K562 (cell line): Measurements from ENCODE around the gene STX1B. TPM values are rescaled to one million over a fixed set of nuclear protein-coding genes. Genes with fewer than 3 reads are reported as not detected.

ENCODE experiments used
- ERF ChIP-seq: fragments of 450-650 bp; formaldehyde crosslinking; IDR thresholded peaks from 2 replicates; pipeline ENCODE4 v1.4.0; 2020; ENCODE audit warnings: mild to moderate bottlenecking, mixed read lengths
- FOXP1 ChIP-seq: sonication (generic); formaldehyde crosslinking; IDR thresholded peaks from 2 replicates; pipeline ENCODE4 v1.8.0; 2022; ENCODE audit warnings: mild to moderate bottlenecking, missing genetic modification reagents
- HNRNPLL ChIP-seq: fragments of 200-400 bp; formaldehyde crosslinking; IDR thresholded peaks from 2 replicates; pipeline ENCODE4 v1.6.1; 2017; ENCODE audit warnings: low read length, low read depth, mild to moderate bottlenecking; ENCODE audit not compliant: poor library complexity, severe bottlenecking
- KLF1 ChIP-seq: fragments of 450-650 bp; IDR thresholded peaks from 2 replicates; pipeline ENCODE4 v1.6.1; 2016; ENCODE audit warnings: missing genetic modification characterization, missing compliant biosample characterization
- NFIC ChIP-seq: fragments of 450-650 bp; IDR thresholded peaks from 2 replicates; pipeline ENCODE4 v1.6.1; 2017; ENCODE audit warnings: mild to moderate bottlenecking, inconsistent platforms
- PHF20 ChIP-seq: fragments of 450-650 bp; IDR thresholded peaks from 2 replicates; pipeline ENCODE4 v1.6.1; 2018; ENCODE audit not compliant: partially characterized antibody
- RCOR1 ChIP-seq, 2 experiments: IDR thresholded peaks; 2 replicates each; pipeline ENCODE4 v1.6.1; 2012; ENCODE audit warnings: low read depth in 2 of 2, low read length in 2 of 2, borderline replicate concordance in 1 of 2, improper control_type of control experiment in 1 of 2
- WHSC1 ChIP-seq: IDR thresholded peaks from one replicate; pipeline ENCODE4 v1.6.1; 2012; ENCODE audit warnings: low read length, control low read depth, inconsistent platforms
- ZNF311 ChIP-seq: fragments of 250-450 bp; sonication (Bioruptor Pico); IDR thresholded peaks from 2 replicates; pipeline ENCODE4 v1.4.0; 2020; ENCODE audit warnings: mild to moderate bottlenecking, moderate library complexity
- polyA plus RNA-seq, 8 experiments: library from polyadenylated mRNA; depleted of rRNA in 4 of 8; stranded (reverse) in 5 of 8; unstranded in 3 of 8; fragments of >200 nt; fragmentation: Nextera tagmentation in 2 of 8; fragmentation: Illumina TruSeq in 1 of 8; extraction: Ambion mirVana in 2 of 8; extraction: Trizol in 1 of 8; gene quantifications; 2 replicates each; pipeline versions ENCODE4 v1.2.1 to v1.2.3, GENCODE V29; 2011 to 2014; ENCODE audit warnings: inconsistent platforms in 1 of 8, missing spikeins in 1 of 8
- total RNA-seq, 7 experiments: library from RNA; depleted of rRNA in 6 of 7; stranded (reverse); fragments of >200 nt in 6 of 7; fragmentation: Illumina TruSeq in 2 of 7; extraction: Trizol in 2 of 7; gene quantifications; 2 replicates each; pipeline versions ENCODE4 v1.2.1 to v1.2.3, GENCODE V29; 2011 to 2021; ENCODE audit warnings: low replicate concordance in 1 of 7
- TF ChIP-seq, protein P1 (sequence below), 2 experiments: fragments of 450-650 bp; formaldehyde crosslinking in 1 of 2; IDR thresholded peaks; 2 replicates each; pipeline versions ENCODE4 v1.4.0 to v1.6.1; 2014 to 2020; ENCODE audit warnings: mild to moderate bottlenecking in 2 of 2, borderline replicate concordance in 1 of 2, low read depth in 1 of 2
- TF ChIP-seq, protein P2 (sequence below): sonication (generic); formaldehyde crosslinking; IDR thresholded peaks from 2 replicates; pipeline ENCODE4 v1.8.1; 2023; ENCODE audit warnings: mild to moderate bottlenecking, missing genetic modification reagents
- TF ChIP-seq, protein P3 (sequence below): fragments of 250-450 bp; sonication (Bioruptor Pico); IDR thresholded peaks from 2 replicates; pipeline ENCODE4 v1.5.0; 2021
- TF ChIP-seq, protein P4 (sequence below): sonication (generic); formaldehyde crosslinking; IDR thresholded peaks from 2 replicates; pipeline ENCODE4 v1.8.0; 2022; ENCODE audit warnings: mild to moderate bottlenecking, missing genetic modification reagents

The STX1B gene
- total and polyA plus RNA-seq, 9 of the 15 experiments (the other 6 are each of a cell fraction or from before 2014, with no cell fraction given) = 0.07 to 2.5 (median 0.86) TPM

DNA sequence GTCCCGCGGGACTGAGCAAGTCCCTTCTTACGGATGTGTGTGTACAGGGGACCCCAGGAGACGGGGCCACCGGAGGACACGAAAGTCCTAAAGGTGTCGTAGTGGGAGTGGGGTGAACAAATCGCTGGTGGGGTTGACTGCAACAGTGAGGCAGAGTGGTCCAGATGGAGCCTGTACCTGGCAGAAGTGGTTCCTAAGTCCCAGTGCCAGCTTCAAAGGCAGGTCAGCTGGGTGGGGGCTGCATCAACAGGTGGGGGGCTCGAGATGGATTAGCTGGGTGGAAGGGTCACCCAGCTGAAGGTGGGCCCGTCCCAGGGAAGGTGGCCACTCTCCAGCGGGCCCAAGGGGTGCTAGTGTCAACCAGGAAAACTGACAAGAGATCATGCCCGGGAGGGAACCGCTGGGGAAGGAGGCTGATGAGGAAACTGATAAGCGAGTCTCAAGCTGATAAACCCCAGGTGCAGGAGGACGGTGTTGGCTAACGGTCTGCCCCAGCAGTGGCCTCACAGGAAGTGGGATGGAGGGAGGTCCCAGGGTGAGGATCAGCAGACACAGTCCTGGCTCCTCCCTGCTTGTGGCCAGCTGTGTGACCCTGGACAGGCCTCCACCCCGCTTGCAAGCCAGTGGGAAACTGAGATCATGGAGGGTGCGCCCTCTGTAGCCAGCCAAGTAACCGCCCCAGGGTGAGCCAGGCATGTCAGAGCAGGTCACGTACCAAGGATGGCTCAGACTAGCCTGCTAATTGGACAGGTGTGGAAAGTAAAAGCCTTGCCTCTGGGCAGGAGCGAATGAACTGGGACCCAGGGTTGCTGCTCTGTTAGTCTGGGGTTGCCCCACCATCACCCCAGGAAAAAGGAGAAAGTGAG, 60.6 kb downstream of the STX1B start (continued):
- TF ChIP-seq, protein P1, sequence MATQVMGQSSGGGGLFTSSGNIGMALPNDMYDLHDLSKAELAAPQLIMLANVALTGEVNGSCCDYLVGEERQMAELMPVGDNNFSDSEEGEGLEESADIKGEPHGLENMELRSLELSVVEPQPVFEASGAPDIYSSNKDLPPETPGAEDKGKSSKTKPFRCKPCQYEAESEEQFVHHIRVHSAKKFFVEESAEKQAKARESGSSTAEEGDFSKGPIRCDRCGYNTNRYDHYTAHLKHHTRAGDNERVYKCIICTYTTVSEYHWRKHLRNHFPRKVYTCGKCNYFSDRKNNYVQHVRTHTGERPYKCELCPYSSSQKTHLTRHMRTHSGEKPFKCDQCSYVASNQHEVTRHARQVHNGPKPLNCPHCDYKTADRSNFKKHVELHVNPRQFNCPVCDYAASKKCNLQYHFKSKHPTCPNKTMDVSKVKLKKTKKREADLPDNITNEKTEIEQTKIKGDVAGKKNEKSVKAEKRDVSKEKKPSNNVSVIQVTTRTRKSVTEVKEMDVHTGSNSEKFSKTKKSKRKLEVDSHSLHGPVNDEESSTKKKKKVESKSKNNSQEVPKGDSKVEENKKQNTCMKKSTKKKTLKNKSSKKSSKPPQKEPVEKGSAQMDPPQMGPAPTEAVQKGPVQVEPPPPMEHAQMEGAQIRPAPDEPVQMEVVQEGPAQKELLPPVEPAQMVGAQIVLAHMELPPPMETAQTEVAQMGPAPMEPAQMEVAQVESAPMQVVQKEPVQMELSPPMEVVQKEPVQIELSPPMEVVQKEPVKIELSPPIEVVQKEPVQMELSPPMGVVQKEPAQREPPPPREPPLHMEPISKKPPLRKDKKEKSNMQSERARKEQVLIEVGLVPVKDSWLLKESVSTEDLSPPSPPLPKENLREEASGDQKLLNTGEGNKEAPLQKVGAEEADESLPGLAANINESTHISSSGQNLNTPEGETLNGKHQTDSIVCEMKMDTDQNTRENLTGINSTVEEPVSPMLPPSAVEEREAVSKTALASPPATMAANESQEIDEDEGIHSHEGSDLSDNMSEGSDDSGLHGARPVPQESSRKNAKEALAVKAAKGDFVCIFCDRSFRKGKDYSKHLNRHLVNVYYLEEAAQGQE (IDR thresholded peaks at IDR 0.05; ENCODE audit: borderline replicate concordance) = peak; percentile 34; the same call in 1 of the 2 replicates
- TF ChIP-seq, protein P1 (CRISPR knock-in tag; IDR thresholded peaks at IDR 0.05; ENCODE audit: low read depth) = no peak
- TF ChIP-seq HNRNPLL = no peak
- peak in 1 of 2 experiments; percentile 94; a peak in 3 of 4 replicates for TF ChIP-seq RCOR1 (IDR thresholded peaks at IDR 0.05; ENCODE audit: borderline replicate concordance in 1 of 2, low read depth in 2 of 2, low read length in 2 of 2)
- no peak for TF ChIP-seq KLF1 (tag)
- TF ChIP-seq NFIC = peak; percentile 64; the same call in 1 of the 2 replicates
- TF ChIP-seq WHSC1 = no peak
- no peak for TF ChIP-seq FOXP1 (CRISPR knock-in tag)
- TF ChIP-seq, protein P2, sequence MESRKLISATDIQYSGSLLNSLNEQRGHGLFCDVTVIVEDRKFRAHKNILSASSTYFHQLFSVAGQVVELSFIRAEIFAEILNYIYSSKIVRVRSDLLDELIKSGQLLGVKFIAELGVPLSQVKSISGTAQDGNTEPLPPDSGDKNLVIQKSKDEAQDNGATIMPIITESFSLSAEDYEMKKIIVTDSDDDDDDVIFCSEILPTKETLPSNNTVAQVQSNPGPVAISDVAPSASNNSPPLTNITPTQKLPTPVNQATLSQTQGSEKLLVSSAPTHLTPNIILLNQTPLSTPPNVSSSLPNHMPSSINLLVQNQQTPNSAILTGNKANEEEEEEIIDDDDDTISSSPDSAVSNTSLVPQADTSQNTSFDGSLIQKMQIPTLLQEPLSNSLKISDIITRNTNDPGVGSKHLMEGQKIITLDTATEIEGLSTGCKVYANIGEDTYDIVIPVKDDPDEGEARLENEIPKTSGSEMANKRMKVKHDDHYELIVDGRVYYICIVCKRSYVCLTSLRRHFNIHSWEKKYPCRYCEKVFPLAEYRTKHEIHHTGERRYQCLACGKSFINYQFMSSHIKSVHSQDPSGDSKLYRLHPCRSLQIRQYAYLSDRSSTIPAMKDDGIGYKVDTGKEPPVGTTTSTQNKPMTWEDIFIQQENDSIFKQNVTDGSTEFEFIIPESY = no peak
- no peak for TF ChIP-seq ZNF311 (CRISPR knock-in tag)
- no peak; the same call in 1 of the 2 replicates for TF ChIP-seq ERF
- TF ChIP-seq, protein P3, sequence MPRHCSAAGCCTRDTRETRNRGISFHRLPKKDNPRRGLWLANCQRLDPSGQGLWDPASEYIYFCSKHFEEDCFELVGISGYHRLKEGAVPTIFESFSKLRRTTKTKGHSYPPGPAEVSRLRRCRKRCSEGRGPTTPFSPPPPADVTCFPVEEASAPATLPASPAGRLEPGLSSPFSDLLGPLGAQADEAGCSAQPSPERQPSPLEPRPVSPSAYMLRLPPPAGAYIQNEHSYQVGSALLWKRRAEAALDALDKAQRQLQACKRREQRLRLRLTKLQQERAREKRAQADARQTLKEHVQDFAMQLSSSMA (CRISPR knock-in tag) = peak; percentile 42; the same call in 1 of the 2 replicates
- no peak for TF ChIP-seq PHF20
- TF ChIP-seq, protein P4, sequence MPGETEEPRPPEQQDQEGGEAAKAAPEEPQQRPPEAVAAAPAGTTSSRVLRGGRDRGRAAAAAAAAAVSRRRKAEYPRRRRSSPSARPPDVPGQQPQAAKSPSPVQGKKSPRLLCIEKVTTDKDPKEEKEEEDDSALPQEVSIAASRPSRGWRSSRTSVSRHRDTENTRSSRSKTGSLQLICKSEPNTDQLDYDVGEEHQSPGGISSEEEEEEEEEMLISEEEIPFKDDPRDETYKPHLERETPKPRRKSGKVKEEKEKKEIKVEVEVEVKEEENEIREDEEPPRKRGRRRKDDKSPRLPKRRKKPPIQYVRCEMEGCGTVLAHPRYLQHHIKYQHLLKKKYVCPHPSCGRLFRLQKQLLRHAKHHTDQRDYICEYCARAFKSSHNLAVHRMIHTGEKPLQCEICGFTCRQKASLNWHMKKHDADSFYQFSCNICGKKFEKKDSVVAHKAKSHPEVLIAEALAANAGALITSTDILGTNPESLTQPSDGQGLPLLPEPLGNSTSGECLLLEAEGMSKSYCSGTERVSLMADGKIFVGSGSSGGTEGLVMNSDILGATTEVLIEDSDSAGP = no peak
